D721Med (cell line): ENCODE measurements around the gene LILRB3.
"Not testable (repeated sequence)": the region's sequence is repeated elsewhere in the genome, so short reads cannot be mapped to it uniquely, and the experiment has no call there.

ENCODE experiments used
- DNase-seq: peaks from one replicate; pipeline ENCODE4 v3.0.0; 2011; ENCODE audit warnings: low spot score; ENCODE audit not compliant: insufficient read length
- FAIRE-seq: peaks from 2 replicates; lab custom pipeline; 2011; peaks lifted over from hg19 to GRCh38; lab: Jason Lieb, UNC
- TF ChIP-seq, protein P1 (sequence below): IDR thresholded peaks from 2 replicates; pipeline ENCODE4 v1.5.1; 2012; ENCODE audit warnings: mild to moderate bottlenecking, control low read depth; ENCODE audit not compliant: insufficient read depth; ENCODE audit errors: missing control alignments

LILRB3 gene

DNA sequence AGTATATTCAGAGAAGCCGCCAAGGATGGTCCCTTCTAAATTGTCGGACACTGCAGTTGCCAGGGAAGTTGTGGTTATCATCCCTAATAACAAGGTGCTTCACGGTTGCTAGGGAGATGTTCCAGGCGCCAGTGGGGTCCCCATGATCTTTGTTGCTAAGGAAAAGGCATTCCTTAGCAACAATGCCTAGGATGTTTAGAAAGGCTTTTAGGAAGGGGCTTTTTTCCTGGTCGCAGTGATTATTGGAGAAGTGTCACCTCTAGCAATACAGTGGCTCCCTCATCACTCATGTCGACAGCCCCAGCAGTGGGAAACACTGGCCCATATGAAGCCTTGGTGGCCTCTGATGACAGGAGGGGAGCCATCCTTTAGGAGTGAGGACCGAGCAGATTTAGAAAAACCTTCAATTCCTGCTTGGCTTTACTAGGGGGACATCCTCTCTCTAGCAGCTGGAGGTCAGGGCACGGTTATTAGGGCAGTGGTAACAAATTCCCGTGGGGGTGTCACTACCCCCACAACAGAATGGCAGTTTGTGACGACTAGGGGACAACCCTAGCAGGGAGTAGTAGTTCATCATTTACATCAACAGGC lies 43.5 kb downstream of the LILRB3 start:
- TF ChIP-seq, protein P1, sequence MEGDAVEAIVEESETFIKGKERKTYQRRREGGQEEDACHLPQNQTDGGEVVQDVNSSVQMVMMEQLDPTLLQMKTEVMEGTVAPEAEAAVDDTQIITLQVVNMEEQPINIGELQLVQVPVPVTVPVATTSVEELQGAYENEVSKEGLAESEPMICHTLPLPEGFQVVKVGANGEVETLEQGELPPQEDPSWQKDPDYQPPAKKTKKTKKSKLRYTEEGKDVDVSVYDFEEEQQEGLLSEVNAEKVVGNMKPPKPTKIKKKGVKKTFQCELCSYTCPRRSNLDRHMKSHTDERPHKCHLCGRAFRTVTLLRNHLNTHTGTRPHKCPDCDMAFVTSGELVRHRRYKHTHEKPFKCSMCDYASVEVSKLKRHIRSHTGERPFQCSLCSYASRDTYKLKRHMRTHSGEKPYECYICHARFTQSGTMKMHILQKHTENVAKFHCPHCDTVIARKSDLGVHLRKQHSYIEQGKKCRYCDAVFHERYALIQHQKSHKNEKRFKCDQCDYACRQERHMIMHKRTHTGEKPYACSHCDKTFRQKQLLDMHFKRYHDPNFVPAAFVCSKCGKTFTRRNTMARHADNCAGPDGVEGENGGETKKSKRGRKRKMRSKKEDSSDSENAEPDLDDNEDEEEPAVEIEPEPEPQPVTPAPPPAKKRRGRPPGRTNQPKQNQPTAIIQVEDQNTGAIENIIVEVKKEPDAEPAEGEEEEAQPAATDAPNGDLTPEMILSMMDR: no peak
- DNase-seq (no peak), FAIRE-seq (no peak)

DNA sequence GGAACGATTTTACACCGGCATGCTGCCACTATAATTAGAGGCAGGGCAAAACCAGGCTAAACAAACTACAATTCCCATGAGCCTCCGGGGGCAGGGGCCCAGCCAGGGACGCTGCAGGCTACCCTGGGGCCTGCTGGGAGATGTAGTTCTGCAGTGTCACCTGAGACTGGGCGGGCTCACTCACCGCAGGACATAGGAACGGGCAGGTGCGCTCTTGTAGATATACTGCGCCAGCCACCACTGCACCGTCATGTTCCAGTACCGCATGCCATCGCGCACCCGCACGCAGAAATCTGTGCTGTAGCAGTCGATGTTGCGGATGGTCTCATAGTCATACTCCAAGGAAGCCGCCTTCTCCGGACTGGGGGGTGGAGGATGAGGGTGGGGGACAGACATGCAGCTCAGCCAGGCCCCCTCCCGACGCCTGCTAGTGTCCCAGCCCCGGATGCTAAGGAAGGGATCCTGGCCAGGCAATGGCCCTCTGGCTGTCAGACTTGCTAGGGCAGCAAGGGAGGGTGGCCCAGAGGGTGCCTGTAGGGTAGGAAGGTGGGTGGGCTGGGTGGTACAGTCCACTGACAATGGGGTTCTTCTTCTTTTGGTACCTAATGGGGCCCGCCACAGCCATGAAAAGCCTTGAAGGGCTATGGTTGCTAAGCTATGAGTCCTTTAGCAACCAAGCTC lies 44.1 kb downstream of the LILRB3 start:
- no peak for FAIRE-seq
- TF ChIP-seq, protein P1: no peak
- DNase-seq: no peak

DNA sequence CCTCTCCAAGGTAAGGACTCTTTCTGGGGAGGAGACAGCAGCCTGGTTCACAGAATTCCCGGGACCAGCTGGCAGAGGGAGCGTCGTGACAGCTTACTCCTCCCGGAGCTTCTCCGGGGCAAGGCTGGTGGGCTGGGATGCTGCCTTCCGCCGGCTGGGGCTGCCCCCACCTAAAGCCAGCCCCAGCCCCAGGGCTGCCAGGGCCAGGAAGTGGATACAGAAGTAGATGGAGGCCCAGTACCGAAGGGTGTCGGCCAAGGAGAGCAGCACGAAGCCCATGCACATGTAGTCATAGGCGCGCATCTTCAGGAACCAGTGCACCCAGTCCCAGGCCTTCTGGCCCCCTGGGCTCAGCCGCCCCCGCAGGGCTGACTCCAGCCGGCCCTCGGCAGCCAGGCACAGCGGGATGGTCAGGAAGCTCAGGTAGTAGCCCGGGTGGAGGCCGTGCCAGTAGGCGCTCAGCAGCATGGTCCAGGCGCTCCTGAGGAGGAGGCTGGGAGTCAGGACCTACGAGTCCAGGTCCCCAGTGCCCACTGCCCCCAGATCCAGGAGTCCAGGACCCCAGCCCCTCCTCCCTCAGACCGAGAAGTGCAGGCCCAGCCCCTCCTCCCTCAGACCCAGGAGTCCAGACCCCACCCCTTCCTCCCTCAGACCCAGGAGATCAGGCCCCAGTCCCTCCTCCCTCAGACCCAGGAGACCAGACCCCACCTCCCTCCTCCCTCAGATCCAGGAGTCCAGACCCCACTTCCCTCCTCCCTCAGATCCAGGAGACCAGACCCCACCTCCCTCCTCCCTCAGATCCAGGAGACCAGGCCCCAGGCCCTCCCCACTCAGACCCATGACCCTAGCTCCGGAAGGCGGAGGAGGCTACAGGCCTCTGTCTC lies 48.6 kb downstream of the LILRB3 start:
- TF ChIP-seq, protein P1: no peak
- no peak for DNase-seq
- FAIRE-seq: no peak

DNA sequence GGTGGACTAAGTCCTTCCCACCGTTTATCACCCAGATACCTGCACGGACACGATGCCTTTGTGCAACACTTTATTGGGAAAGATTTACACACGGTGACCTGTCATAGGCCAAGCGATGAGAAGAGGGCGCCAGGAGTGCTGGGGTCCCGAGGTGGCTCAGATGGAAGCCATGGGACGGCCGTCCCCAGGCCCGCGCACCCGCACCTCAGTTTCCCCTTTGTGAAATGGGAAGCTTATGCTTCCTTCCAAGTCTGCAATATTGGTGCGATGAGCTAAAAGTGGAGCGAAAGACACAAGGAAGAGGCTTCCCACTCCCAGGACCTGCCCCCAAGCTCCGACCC lies 49.5 kb downstream of the LILRB3 start:
- FAIRE-seq: no peak
- DNase-seq: no peak
- TF ChIP-seq, protein P1: no peak

DNA sequence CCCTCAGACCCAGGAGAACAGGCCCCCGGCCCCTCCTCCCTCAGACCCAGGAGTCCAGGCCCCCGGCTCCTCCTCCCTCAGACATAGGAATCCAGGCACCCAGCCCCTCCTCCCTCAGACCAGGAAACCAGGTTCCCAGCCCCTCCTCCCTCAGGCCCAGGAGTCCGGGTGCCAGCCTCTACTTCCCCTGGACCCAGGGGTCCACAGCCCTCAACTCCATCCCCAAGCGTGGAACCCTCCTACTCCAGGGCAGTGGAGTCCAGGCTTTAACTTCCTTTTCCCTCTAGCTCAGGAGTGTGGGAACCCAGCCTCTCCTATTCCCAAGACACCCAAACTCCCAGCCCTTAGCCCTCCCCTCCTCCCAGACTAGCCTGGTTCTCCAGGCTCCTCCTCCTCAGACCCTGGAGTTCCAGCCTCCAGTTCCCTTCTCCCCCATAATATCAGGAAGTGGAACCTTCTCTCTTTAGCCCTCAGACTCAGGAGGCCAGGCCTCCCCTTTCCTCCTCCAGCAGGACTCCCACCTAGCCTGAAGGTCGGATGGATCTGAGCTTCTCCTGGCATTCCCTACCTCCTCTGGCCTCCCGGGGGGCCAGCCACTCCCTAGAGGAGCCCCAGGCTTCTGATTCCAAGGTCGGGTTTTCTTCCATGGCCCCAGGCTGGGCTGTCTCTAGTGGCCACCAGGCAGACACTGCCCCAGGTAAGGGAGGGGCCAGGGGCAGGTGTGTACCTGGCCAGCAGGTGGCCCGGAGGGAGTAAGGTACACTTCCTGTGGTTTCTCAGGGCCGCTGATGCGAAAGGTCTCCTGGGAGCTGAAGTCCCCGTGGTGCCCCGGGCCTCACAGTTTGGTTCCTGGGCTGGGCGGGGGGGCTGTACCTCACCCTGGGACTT lies 50.1 kb downstream of the LILRB3 start, which contains the start of gene TMC4:
Gene TMC4, minus strand, starts transcription at position 690 of the 888 bp plus-strand sequence. Its CDS starts 43 bp downstream, at position 647.
- TF ChIP-seq, protein P1: no peak
- DNase-seq (no peak), FAIRE-seq (no peak)

DNA sequence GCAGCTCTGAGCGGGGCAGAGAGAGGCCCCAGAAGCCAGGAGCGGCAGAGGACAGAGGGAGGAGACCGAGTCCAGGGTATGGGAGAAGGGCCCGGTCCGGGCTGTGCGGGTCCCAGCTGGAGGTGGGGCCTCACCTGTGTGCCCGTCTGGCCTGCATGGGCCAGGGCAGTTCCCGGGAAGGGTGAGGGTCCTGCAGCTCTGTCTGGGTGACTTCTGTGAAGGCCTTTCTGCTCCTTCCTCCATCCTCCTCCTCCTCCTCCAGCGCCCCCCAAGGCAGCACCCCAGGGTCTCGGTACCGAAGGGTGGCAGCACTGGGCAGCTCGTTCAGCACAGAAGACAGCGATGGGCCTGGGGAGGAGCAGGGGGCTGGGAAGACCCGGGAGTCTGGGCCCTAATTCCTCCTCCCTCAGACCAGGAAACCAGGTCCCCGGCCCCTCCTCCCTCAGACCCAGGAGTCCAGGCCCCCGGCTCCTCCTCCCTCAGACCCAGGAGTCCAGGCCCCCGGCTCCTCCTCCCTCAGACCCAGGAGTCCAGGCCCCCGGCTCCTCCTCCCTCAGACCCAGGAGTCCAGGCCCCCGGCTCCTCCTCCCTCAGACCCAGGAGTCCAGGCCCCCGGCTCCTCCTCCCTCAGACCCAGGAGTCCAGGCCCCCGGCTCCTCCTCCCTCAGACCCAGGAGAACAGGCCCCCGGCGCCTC lies 50.9 kb downstream of the LILRB3 start:
- FAIRE-seq: not testable (repeated sequence)

More for the DNA sequence above, 50.9 kb downstream of the LILRB3 start:
- DNase-seq: not testable (repeated sequence)
- TF ChIP-seq, protein P1: peak; percentile 1
